Thoracic aorta (tissue), 2 donors: ENCODE data around the gene IGF2. TPM values are rescaled to one million over a fixed set of nuclear protein-coding genes. Genes with fewer than 3 reads are reported as not detected.

Source experiments
- ATAC-seq: fragments of 150-250 bp; one replicate; pipeline ENCODE4 v1.8.0; 2017; ENCODE audit warnings: low read depth; ENCODE audit not compliant: insufficient number of reproducible peaks, low FRiP score
- DNase-seq: peaks from one replicate; pipeline ENCODE4 v3.0.0-alpha.2; 2020; ENCODE audit warnings: low spot score
- H3K27ac ChIP-seq, 2 donors: fragments of 200-600 bp; sonication (generic); 1 replicate in 1 of 2; 2 replicates in 1 of 2; pipeline ENCODE4 v1.5.1; 2016; ENCODE audit warnings: mild to moderate bottlenecking in 2 of 2, moderate library complexity in 2 of 2
- H3K27me3 ChIP-seq: fragments of 200-600 bp; sonication (generic); replicated peaks from 2 replicates; pipeline ENCODE4 v1.6.0; 2016; ENCODE audit warnings: mild to moderate bottlenecking; ENCODE audit not compliant: insufficient read depth
- H3K36me3 ChIP-seq: fragments of 200-600 bp; sonication (generic); one replicate; pipeline ENCODE4 v1.5.1; 2016
- H3K4me1 ChIP-seq, 2 donors: fragments of 200-600 bp; sonication (generic); 1 replicate in 1 of 2; 2 replicates in 1 of 2; pipeline versions ENCODE4 v1.5.1 to v1.6.0; 2016; ENCODE audit warnings: low read depth in 2 of 2, mild to moderate bottlenecking in 1 of 2; ENCODE audit not compliant: control insufficient read depth in 1 of 2
- H3K4me3 ChIP-seq: fragments of 200-600 bp; sonication (generic); 2 replicates; pipeline ENCODE4 v1.5.1; 2016; ENCODE audit warnings: mild to moderate bottlenecking
- H3K9me3 ChIP-seq: fragments of 200-600 bp; sonication (generic); 2 replicates; pipeline ENCODE4 v1.5.1; 2016
- CTCF ChIP-seq: fragments of 200-600 bp; sonication (generic); IDR thresholded peaks from one replicate; pipeline ENCODE4 v1.5.1; 2019; ENCODE audit warnings: antibody characterized with exemption
- total RNA-seq, 2 donors: library from RNA; depleted of rRNA; stranded (reverse); fragments of >200 nt; gene quantifications; one replicate each; pipeline versions ENCODE4 v1.1.0 to v1.2.3, GENCODE V29; 2016

IGF2 gene
- total RNA-seq, 2 donors from 2014 or later = 31.7 to 39.4 TPM

GRCh38 chr11:2166091-2166851, 27.1 kb upstream of the IGF2 start:
- H3K4me3 ChIP-seq = peak overlapping the region; percentile 33

GRCh38 chr11:2165571-2165970, 26.4 kb upstream of the IGF2 start:
- peaks cover 0 to 6% of the 10 kb centered on the region in 2 donors for H3K4me1 ChIP-seq
- no peak for TF ChIP-seq CTCF
- no peaks in the 10 kb centered on the region for H3K36me3 ChIP-seq
- H3K27ac ChIP-seq = no peak overlapping the region
- H3K4me3 ChIP-seq = no peak overlapping the region
- no peaks in the 10 kb centered on the region for H3K9me3 ChIP-seq
- ATAC-seq (no peak), DNase-seq (no peak)
- peaks cover 6% of the 10 kb centered on the region for H3K27me3 ChIP-seq

More at GRCh38 chr11:2166091-2166851, 27.1 kb upstream of the IGF2 start:
- ATAC-seq = no peak
- Histone ChIP-seq H3K27ac (no peak overlapping the region), H3K4me1 (peaks cover 0 to 6% of the 10 kb centered on the region in 2 donors), H3K36me3 (no peaks in the 10 kb centered on the region), H3K27me3 (peaks cover 6% of the 10 kb centered on the region), H3K9me3 (no peaks in the 10 kb centered on the region)
- peak; percentile 43 for TF ChIP-seq CTCF
- no peak for DNase-seq

GRCh38 chr11:2164861-2165555, 25.8 kb upstream of the IGF2 start:
- Histone ChIP-seq H3K27me3 (peaks cover 6% of the 10 kb centered on the region), H3K27ac (no peak overlapping the region), H3K4me3 (no peak overlapping the region), H3K36me3 (no peaks in the 10 kb centered on the region), H3K9me3 (no peaks in the 10 kb centered on the region), H3K4me1 (peaks cover 0 to 6% of the 10 kb centered on the region in 2 donors)
- DNase-seq = no peak
- ATAC-seq = no peak
- no peak for TF ChIP-seq CTCF

- Histone ChIP-seq H3K9me3 (no peaks in the 10 kb centered on the region), H3K4me3 (no peak overlapping the region), H3K4me1 (peaks cover 0 to 6% of the 10 kb centered on the region in 2 donors), H3K27ac (no peak overlapping the region), H3K36me3 (no peaks in the 10 kb centered on the region), H3K27me3 (peaks cover 6% of the 10 kb centered on the region)
- DNase-seq = no peak
- TF ChIP-seq CTCF = no peak
- no peak for ATAC-seq
These were observed 24.9 kb upstream of the IGF2 start for GRCh38 chr11:2164081-2164480.

- no peak overlapping the region for H3K4me3 ChIP-seq
- H3K27me3 ChIP-seq = peaks cover 6% of the 10 kb centered on the region
- ATAC-seq (no peak), DNase-seq (no peak)
- H3K9me3 ChIP-seq = no peaks in the 10 kb centered on the region
- H3K27ac ChIP-seq = no peak overlapping the region
- no peak for TF ChIP-seq CTCF
- no peaks in the 10 kb centered on the region for H3K36me3 ChIP-seq
- H3K4me1 ChIP-seq = peaks cover 0 to 6% of the 10 kb centered on the region in 2 donors
These were observed 24.3 kb upstream of the IGF2 start for GRCh38 chr11:2163428-2163978.
